ENCODE data around the gene SCN8A.

Gene SCN8A

GRCh38 chr12:51669996-51670395 lies 79.0 kb downstream of the SCN8A start:
- Histone ChIP-seq H3K79me2 (ENCODE audit: low read length) (no peaks in the 10 kb centered on the region), H3K27ac (ENCODE audit: low read length) (no peak overlapping the region)

GRCh38 chr12:51672334-51672733 lies 81.3 kb downstream of the SCN8A start:
- H3K27me3 ChIP-seq (replicated peaks; ENCODE audit: insufficient read depth, low read length) = no peaks in the 10 kb centered on the region

More at GRCh38 chr12:51669996-51670395, 79.0 kb downstream of the SCN8A start:
- H3K4me1 ChIP-seq (ENCODE audit: low read length) = peaks cover 6% of the 10 kb centered on the region
- TF ChIP-seq EZH2phosphoT487 (IDR thresholded peaks at IDR 0.05; ENCODE audit: low read length) (no peak), EZH2 (optimal IDR thresholded peaks at IDR 0.05; ENCODE audit: low read depth, low read length) (no peak), CTCF (IDR thresholded peaks at IDR 0.05; ENCODE audit: low read length) (no peak)
- H3K4me2 ChIP-seq (ENCODE audit: low read depth, low read length) = no peak overlapping the region
- no peak for DNase-seq
- H2AFZ ChIP-seq (ENCODE audit: low read length) = no peak overlapping the region
- no peaks in the 10 kb centered on the region for H3F3A ChIP-seq (ENCODE audit: insufficient read depth, low read length)
- H3K27me3 ChIP-seq (replicated peaks; ENCODE audit: insufficient read depth, low read length) = no peaks in the 10 kb centered on the region
- H3K4me3 ChIP-seq (ENCODE audit: low read length) = no peak overlapping the region
- no peaks in the 10 kb centered on the region for H3K9me3 ChIP-seq (replicated peaks; ENCODE audit: insufficient read depth, low read length)
- H4K20me1 ChIP-seq (ENCODE audit: insufficient read depth, low read length) = no peaks in the 10 kb centered on the region
- no peak overlapping the region for H3K9ac ChIP-seq (ENCODE audit: low read length)
- H3K36me3 ChIP-seq (replicated peaks; ENCODE audit: insufficient read depth, low read length) = no peaks in the 10 kb centered on the region
- H3K9me2 ChIP-seq (replicated peaks; ENCODE audit: insufficient read depth, low read length) = no peaks in the 10 kb centered on the region

GRCh38 chr12:51675071-51675803 lies 84.2 kb downstream of the SCN8A start:
- H3F3A ChIP-seq (ENCODE audit: insufficient read depth, low read length) = peaks cover 4% of the 10 kb centered on the region; the same call in 1 of the 2 replicates
- no peak overlapping the region for H3K9ac ChIP-seq (ENCODE audit: low read length)
- DNase-seq = peak; percentile 84
- no peaks in the 10 kb centered on the region for H3K36me3 ChIP-seq (replicated peaks; ENCODE audit: insufficient read depth, low read length)
- no peaks in the 10 kb centered on the region for H3K9me2 ChIP-seq (replicated peaks; ENCODE audit: insufficient read depth, low read length)
- H3K4me2 ChIP-seq (ENCODE audit: low read depth, low read length) = peak overlapping the region; percentile 37
- no peaks in the 10 kb centered on the region for H3K9me3 ChIP-seq (replicated peaks; ENCODE audit: insufficient read depth, low read length)
- H3K4me3 ChIP-seq (ENCODE audit: low read length) = no peak overlapping the region
- no peaks in the 10 kb centered on the region for H4K20me1 ChIP-seq (ENCODE audit: insufficient read depth, low read length)
- no peaks in the 10 kb centered on the region for H3K27me3 ChIP-seq (replicated peaks; ENCODE audit: insufficient read depth, low read length)
- H2AFZ ChIP-seq (ENCODE audit: low read length) = peak overlapping the region; percentile 6; the same call in 1 of the 2 replicates
- peaks cover 22% of the 10 kb centered on the region for H3K4me1 ChIP-seq (ENCODE audit: low read length)
- H3K79me2 ChIP-seq (ENCODE audit: low read length) = no peaks in the 10 kb centered on the region
- peak overlapping the region; percentile 33; the same call in 1 of the 2 replicates for H3K27ac ChIP-seq (ENCODE audit: low read length)
- TF ChIP-seq EZH2phosphoT487 (IDR thresholded peaks at IDR 0.05; ENCODE audit: low read length) (no peak), EZH2 (optimal IDR thresholded peaks at IDR 0.05; ENCODE audit: low read depth, low read length) (no peak), CTCF (IDR thresholded peaks at IDR 0.05; ENCODE audit: low read length) (no peak)

More at GRCh38 chr12:51672334-51672733, 81.3 kb downstream of the SCN8A start:
- H3K79me2 ChIP-seq (ENCODE audit: low read length) = no peaks in the 10 kb centered on the region
- H3K4me3 ChIP-seq (ENCODE audit: low read length) = no peak overlapping the region
- no peak overlapping the region for H3K4me2 ChIP-seq (ENCODE audit: low read depth, low read length)
- H3K27ac ChIP-seq (ENCODE audit: low read length) = no peak overlapping the region
- no peak overlapping the region for H2AFZ ChIP-seq (ENCODE audit: low read length)
- TF ChIP-seq CTCF (IDR thresholded peaks at IDR 0.05; ENCODE audit: low read length) (no peak), EZH2 (optimal IDR thresholded peaks at IDR 0.05; ENCODE audit: low read depth, low read length) (no peak), EZH2phosphoT487 (IDR thresholded peaks at IDR 0.05; ENCODE audit: low read length) (no peak)
- no peak for DNase-seq
- H3K36me3 ChIP-seq (replicated peaks; ENCODE audit: insufficient read depth, low read length) = no peaks in the 10 kb centered on the region
- no peaks in the 10 kb centered on the region for H4K20me1 ChIP-seq (ENCODE audit: insufficient read depth, low read length)
- peaks cover 16% of the 10 kb centered on the region for H3K4me1 ChIP-seq (ENCODE audit: low read length)
- H3K9me3 ChIP-seq (replicated peaks; ENCODE audit: insufficient read depth, low read length) = no peaks in the 10 kb centered on the region
- H3K9me2 ChIP-seq (replicated peaks; ENCODE audit: insufficient read depth, low read length) = no peaks in the 10 kb centered on the region
- no peak overlapping the region for H3K9ac ChIP-seq (ENCODE audit: low read length)
- H3F3A ChIP-seq (ENCODE audit: insufficient read depth, low read length) = peaks cover 4% of the 10 kb centered on the region; the same call in 1 of the 2 replicates

Data from MM.1S (cell line).